H9 (cell line): Measurements from ENCODE around the gene ANKHD1. TPM values are rescaled to one million over a fixed set of nuclear protein-coding genes. Genes with fewer than 3 reads are reported as not detected.

ENCODE experiments used
- DNase-seq: peaks from one replicate; pipeline ENCODE4 v3.0.0-alpha.2; 2017
- H2AFZ ChIP-seq: one replicate; pipeline ENCODE4 v1.6.1; 2013; ENCODE audit warnings: mild to moderate bottlenecking, low read length, control low read depth, moderate library complexity
- H2AK5ac ChIP-seq: 2 replicates; pipeline ENCODE4 v1.6.1; 2013; ENCODE audit warnings: low read length, control low read depth, mixed read lengths; ENCODE audit not compliant: insufficient read length
- H2BK120ac ChIP-seq: one replicate; pipeline ENCODE4 v1.6.1; 2013; ENCODE audit warnings: low read depth, mild to moderate bottlenecking, low read length, control low read depth, inconsistent platforms; ENCODE audit not compliant: poor library complexity, severe bottlenecking
- H2BK12ac ChIP-seq: 2 replicates; pipeline ENCODE4 v1.6.1; 2013; ENCODE audit warnings: low read length, control low read depth, mixed read lengths, low read depth; ENCODE audit not compliant: insufficient read length
- H2BK15ac ChIP-seq: 2 replicates; pipeline ENCODE4 v1.6.1; 2013; ENCODE audit warnings: low read depth, low read length, control low read depth
- H2BK20ac ChIP-seq: one replicate; pipeline ENCODE4 v1.6.1; 2013; ENCODE audit warnings: low read depth, mild to moderate bottlenecking, low read length, control low read depth, inconsistent platforms; ENCODE audit not compliant: poor library complexity, severe bottlenecking
- H2BK5ac ChIP-seq: 2 replicates; pipeline ENCODE4 v1.6.1; 2013; ENCODE audit warnings: low read length, control low read depth, mixed read lengths; ENCODE audit not compliant: insufficient read length
- H3K14ac ChIP-seq: 2 replicates; pipeline ENCODE4 v1.6.1; 2013; ENCODE audit warnings: low read length, control low read depth; ENCODE audit not compliant: insufficient read depth
- H3K18ac ChIP-seq: 2 replicates; pipeline ENCODE4 v1.6.1; 2013; ENCODE audit warnings: low read depth, mild to moderate bottlenecking, mixed read lengths, low read length, control low read depth; ENCODE audit not compliant: insufficient read length
- H3K23ac ChIP-seq: 2 replicates; pipeline ENCODE4 v1.6.1; 2013; ENCODE audit warnings: low read length, control low read depth, mixed read lengths, low read depth; ENCODE audit not compliant: insufficient read length
- H3K23me2 ChIP-seq: 2 replicates; pipeline ENCODE4 v1.6.1; 2013; ENCODE audit warnings: low read depth, mild to moderate bottlenecking, mixed read lengths, low read length, control low read depth; ENCODE audit not compliant: insufficient read length, poor library complexity, severe bottlenecking
- H3K27ac ChIP-seq: 2 replicates; pipeline ENCODE4 v1.5.1; 2013; ENCODE audit warnings: low read length, control low read depth, mixed read lengths, low read depth; ENCODE audit not compliant: insufficient read length
- H3K27me3 ChIP-seq: 2 replicates; pipeline ENCODE4 v1.6.1; 2013; ENCODE audit warnings: low read length, control low read depth, inconsistent platforms; ENCODE audit not compliant: insufficient read depth
- H3K4ac ChIP-seq: 2 replicates; pipeline ENCODE4 v1.6.1; 2013; ENCODE audit warnings: low read depth, mild to moderate bottlenecking, control low read depth, inconsistent platforms, low read length, moderate library complexity
- H3K4me1 ChIP-seq: 2 replicates; pipeline ENCODE4 v1.6.1; 2013; ENCODE audit warnings: low read length, control low read depth, inconsistent platforms; ENCODE audit not compliant: insufficient read depth
- H3K4me2 ChIP-seq: 2 replicates; pipeline ENCODE4 v1.6.1; 2013; ENCODE audit warnings: low read length, control low read depth, mixed read lengths; ENCODE audit not compliant: insufficient read length, insufficient read depth
- H3K56ac ChIP-seq: 2 replicates; pipeline ENCODE4 v1.6.1; 2013; ENCODE audit warnings: low read depth, mild to moderate bottlenecking, mixed read lengths, low read length, control low read depth; ENCODE audit not compliant: insufficient read length
- H3K79me1 ChIP-seq: 2 replicates; pipeline ENCODE4 v1.6.1; 2013; ENCODE audit warnings: low read depth, mild to moderate bottlenecking, moderate library complexity, low read length, control low read depth, inconsistent platforms; ENCODE audit not compliant: insufficient read depth, poor library complexity, severe bottlenecking
- H3K79me2 ChIP-seq: 2 replicates; pipeline ENCODE4 v1.6.1; 2013; ENCODE audit warnings: low read length, control low read depth, inconsistent platforms; ENCODE audit not compliant: insufficient read depth
- H3K9ac ChIP-seq: 2 replicates; pipeline ENCODE4 v1.6.1; 2013; ENCODE audit warnings: low read length, control low read depth, mixed read lengths; ENCODE audit not compliant: insufficient read length; ENCODE audit errors: extremely low read depth
- H3K9me3 ChIP-seq: one replicate; pipeline ENCODE4 v1.6.1; 2013; ENCODE audit warnings: low read depth, low read length, inconsistent platforms; ENCODE audit not compliant: control insufficient read depth
- H3T11ph ChIP-seq: one replicate; pipeline ENCODE4 v1.6.1; 2013; ENCODE audit warnings: mild to moderate bottlenecking, low read length, control low read depth, inconsistent platforms
- H4K20me1 ChIP-seq: one replicate; pipeline ENCODE4 v1.6.1; 2013; ENCODE audit not compliant: control insufficient read depth, insufficient read length, insufficient read depth
- H4K5ac ChIP-seq: 2 replicates; pipeline ENCODE4 v1.6.1; 2013; ENCODE audit warnings: low read depth, mild to moderate bottlenecking, mixed read lengths, low read length, control low read depth; ENCODE audit not compliant: insufficient read length
- H4K8ac ChIP-seq: replicated peaks from 2 replicates; pipeline ENCODE4 v1.6.1; 2013; ENCODE audit warnings: low read length, control low read depth, mixed read lengths, low read depth; ENCODE audit not compliant: insufficient read length
- H4K91ac ChIP-seq: 2 replicates; pipeline ENCODE4 v1.6.1; 2013; ENCODE audit warnings: low read depth, mild to moderate bottlenecking, moderate library complexity, mixed read lengths, low read length, control low read depth; ENCODE audit not compliant: insufficient read length
- H3K27ac Mint-ChIP-seq, 3 experiments: 2 replicates in 2 of 3; 3 replicates in 1 of 3; pipeline ENCODE4 v1.8.0; 2020 to 2021; ENCODE audit warnings: mixed read lengths in 3 of 3, mild to moderate bottlenecking in 1 of 3, moderate library complexity in 1 of 3
- H3K27me3 Mint-ChIP-seq: 2 replicates; pipeline ENCODE4 v1.8.0; 2021; ENCODE audit warnings: low read depth, mild to moderate bottlenecking, moderate library complexity, mixed read lengths
- H3K36me3 Mint-ChIP-seq, 3 experiments: 2 replicates in 2 of 3; 3 replicates in 1 of 3; pipeline ENCODE4 v1.8.0; 2020 to 2021; ENCODE audit warnings: low read depth in 3 of 3, mixed read lengths in 3 of 3; ENCODE audit not compliant: insufficient read depth in 1 of 3
- H3K4me1 Mint-ChIP-seq, 2 experiments: 2 replicates each; pipeline ENCODE4 v1.8.0; 2020; ENCODE audit warnings: mixed read lengths in 2 of 2
- H3K4me3 Mint-ChIP-seq, 2 experiments: 2 replicates in 1 of 2; 3 replicates in 1 of 2; pipeline ENCODE4 v1.8.0; 2020 to 2021; ENCODE audit warnings: mild to moderate bottlenecking in 2 of 2, mixed read lengths in 2 of 2, moderate library complexity in 1 of 2
- H3K9me3 Mint-ChIP-seq, 2 experiments: 2 replicates in 1 of 2; 3 replicates in 1 of 2; pipeline ENCODE4 v1.8.0; 2020; ENCODE audit warnings: mild to moderate bottlenecking in 2 of 2, mixed read lengths in 2 of 2, moderate library complexity in 1 of 2
- CTCF ChIP-seq: fragments of 200-600 bp; sonication (generic); conservative IDR thresholded peaks from 3 replicates; pipeline ENCODE4 v1.8.0; 2021; ENCODE audit warnings: antibody characterized with exemption, mild to moderate bottlenecking
- total RNA-seq: library from RNA; stranded (reverse); gene quantifications from 2 replicates; pipeline ENCODE4 v1.2.1, GENCODE V29; 2021

The ANKHD1 gene
- total RNA-seq, 1 experiment from 2014 or later: 105 TPM

GRCh38 chr5:140497897-140498296 lies 96.3 kb downstream of the ANKHD1 start:
- Histone ChIP-seq H3K79me2 (no peaks in the 10 kb centered on the region), H3K27me3 (no peaks in the 10 kb centered on the region), H3K4ac (no peak overlapping the region), H3K27ac (no peak overlapping the region), H3K23me2 (no peaks in the 10 kb centered on the region), H3K4me1 (no peaks in the 10 kb centered on the region), H3K23ac (no peak overlapping the region), H2AFZ (no peak overlapping the region), H3T11ph (no peak overlapping the region), H2BK120ac (no peak overlapping the region), H2BK12ac (no peak overlapping the region), H3K18ac (no peak overlapping the region), H3K56ac (no peak overlapping the region), H4K91ac (no peak overlapping the region), H2AK5ac (no peak overlapping the region), H4K8ac (no peak overlapping the region), H3K4me2 (no peak overlapping the region), H3K9me3 (no peaks in the 10 kb centered on the region), H2BK15ac (no peak overlapping the region), H3K79me1 (no peaks in the 10 kb centered on the region), H3K9ac (no peak overlapping the region), H4K20me1 (no peaks in the 10 kb centered on the region), H3K14ac (no peak overlapping the region), H2BK5ac (no peak overlapping the region), H4K5ac (no peak overlapping the region), H2BK20ac (no peak overlapping the region)
- Mint-ChIP-seq H3K4me3 (no peak overlapping the region), H3K36me3 (peaks cover 7 to 33% (median 25%) of the 10 kb centered on the region in 3 experiments; a peak in 6 of 7 replicates), H3K27me3 (no peaks in the 10 kb centered on the region), H3K27ac (no peak overlapping the region), H3K9me3 (no peaks in the 10 kb centered on the region), H3K4me1 (no peaks in the 10 kb centered on the region)
- no peak for TF ChIP-seq CTCF
- no peak for DNase-seq
